CD4-positive, alpha-beta memory T cell (primary cell): ENCODE results near the gene BFSP1. TPM values are rescaled to one million over a fixed set of nuclear protein-coding genes. Genes with fewer than 3 reads are reported as not detected.
A peak's percentile ranks its signal among the peaks of the same experiment; 100 is the strongest.

Source experiments
- CTCF ChIA-PET: fragments of 350-600 bp; sonication (Branson Sonifier 250); formaldehyde crosslinking; loops from one replicate; lab custom pipeline; 2021; ENCODE audit warnings: inconsistent platforms; ENCODE audit not compliant: partially characterized antibody; lab: Charles Lee
- POLR2A ChIA-PET: fragments of 350-600 bp; sonication (Branson Sonifier 250); formaldehyde crosslinking; loops from one replicate; lab custom pipeline; 2021; ENCODE audit not compliant: partially characterized antibody; lab: Charles Lee
- DNase-seq, 5 donors: peaks; one replicate each; pipeline versions ENCODE4 v3.0.0 to v3.0.0-alpha.2; 2020 to 2022; ENCODE audit warnings: mixed read lengths in 1 of 5
- H3K27ac ChIP-seq: one replicate; pipeline ENCODE4 v1.7.0; 2013; ENCODE audit warnings: low read depth, low read length
- H3K27me3 ChIP-seq: 2 replicates; pipeline ENCODE4 v1.7.0; 2013; ENCODE audit warnings: mild to moderate bottlenecking, low read length, moderate library complexity; ENCODE audit not compliant: insufficient read depth
- H3K36me3 ChIP-seq: 2 replicates; pipeline ENCODE4 v1.7.0; 2013; ENCODE audit warnings: mild to moderate bottlenecking, low read length, moderate library complexity; ENCODE audit not compliant: insufficient read depth
- H3K4me1 ChIP-seq: 2 replicates; pipeline ENCODE4 v1.7.0; 2013; ENCODE audit warnings: mild to moderate bottlenecking, low read length, moderate library complexity; ENCODE audit not compliant: insufficient read depth
- H3K4me3 ChIP-seq, 2 donors: one replicate each; pipeline ENCODE4 v1.7.0; 2013; ENCODE audit warnings: low read length in 2 of 2, mild to moderate bottlenecking in 1 of 2
- H3K9me3 ChIP-seq, 2 donors: one replicate each; pipeline ENCODE4 v1.7.0; 2013; ENCODE audit warnings: low read length in 2 of 2, control low read depth in 1 of 2; ENCODE audit not compliant: control insufficient read depth in 1 of 2
- H3K27ac Mint-ChIP-seq, 7 donors: one replicate each; pipeline ENCODE4 v1.8.0; 2020 to 2021; ENCODE audit warnings: mixed read lengths in 7 of 7, mild to moderate bottlenecking in 6 of 7, inconsistent platforms in 3 of 7, moderate library complexity in 3 of 7
- H3K27me3 Mint-ChIP-seq, 2 donors: one replicate each; pipeline ENCODE4 v1.8.0; 2020 to 2021; ENCODE audit warnings: mixed read lengths in 2 of 2
- H3K36me3 Mint-ChIP-seq, 2 donors: one replicate each; pipeline ENCODE4 v1.8.0; 2020 to 2021; ENCODE audit warnings: mixed read lengths in 2 of 2, inconsistent platforms in 1 of 2, mild to moderate bottlenecking in 1 of 2
- H3K4me1 Mint-ChIP-seq, 4 donors: one replicate each; pipeline ENCODE4 v1.8.0; 2020 to 2021; ENCODE audit warnings: mixed read lengths in 4 of 4, mild to moderate bottlenecking in 1 of 4
- H3K4me3 Mint-ChIP-seq, 8 donors: one replicate each; pipeline ENCODE4 v1.8.0; 2020 to 2021; ENCODE audit warnings: mixed read lengths in 8 of 8, mild to moderate bottlenecking in 7 of 8, moderate library complexity in 6 of 8, inconsistent platforms in 3 of 8
- H3K9me3 Mint-ChIP-seq, 8 donors: one replicate each; pipeline ENCODE4 v1.8.0; 2020 to 2021; ENCODE audit warnings: mixed read lengths in 8 of 8, mild to moderate bottlenecking in 5 of 8, inconsistent platforms in 3 of 8, moderate library complexity in 1 of 8
- intact Hi-C: fragments of 100-400 bp; cut with micrococcal nuclease; formaldehyde crosslinking; loops from one replicate; pipeline ENCODE4 v1.15.1; 2023
- polyA plus RNA-seq, 2 donors: library from polyadenylated mRNA; unstranded; fragments of 300-500 nt; fragmentation: Illumina TruSeq; gene quantifications; one replicate each; pipeline ENCODE4 v1.2.3, GENCODE V29; 2021
- total RNA-seq, 2 experiments: library from RNA; stranded (reverse); gene quantifications; one replicate each; pipeline ENCODE4 v1.2.3, GENCODE V29; 2021

BFSP1 gene
- under 1 TPM; 0.87 to 0.94 TPM for total RNA-seq
- under 1 TPM; 0.21 to 0.96 TPM for polyA plus RNA-seq

GRCh38 chr20:17530716-17531664, at the start of gene BFSP1:
Gene BFSP1 (minus strand): TSS chr20:17531379. CDS start chr20:17531329, 50 bp downstream.
- peaks cover 2 to 4% of the 10 kb centered on the region in 2 donors for H3K27me3 Mint-ChIP-seq
- Histone ChIP-seq H3K36me3 (no peaks in the 10 kb centered on the region), H3K9me3 (no peaks in the 10 kb centered on the region), H3K4me1 (peaks cover 23% of the 10 kb centered on the region), H3K27me3 (no peaks in the 10 kb centered on the region), H3K4me3 (peak within 1 kb of the TSS in 1 of 2 donors; percentile 40), H3K27ac (peak within 1 kb of the TSS; percentile 9)
- ChIA-PET POLR2A (interaction anchor here (0.6 to 2.0 kb wide), 7 partner anchors 24 to 152 kb away, joined by 3 to 6 read pairs (median 4); partner anchors contain the start of genes DSTN and RRBP1), CTCF (interaction anchor here (1.2 to 2.4 kb wide), 5 partner anchors 10 to 152 kb away, joined by 3 to 7 read pairs (median 6); partner anchors contain the start of gene RRBP1)
- H3K9me3 Mint-ChIP-seq, result no peaks in the 10 kb centered on the region
- peaks cover 0 to 1% of the 10 kb centered on the region in 2 donors for H3K36me3 Mint-ChIP-seq
- peak within 1 kb of the TSS in 5 of 7 donors; percentile 67 to 93 (median 88) for H3K27ac Mint-ChIP-seq
- peak; percentile 53 to 73 (median 55) for DNase-seq
- H3K4me3 Mint-ChIP-seq, result peak within 1 kb of the TSS; percentile 85 to 95 (median 90)
- intact Hi-C loops, result no loop called here
- H3K4me1 Mint-ChIP-seq, result peaks cover 12 to 26% (median 19%) of the 10 kb centered on the region in 4 donors

- DNase-seq, result no peak
- ChIA-PET POLR2A (no interaction called here), CTCF (interaction anchor here (1.3 kb wide), 1 partner anchor 10 kb away, joined by 5 read pairs; the partner anchor contains the start of gene DSTN)
- Histone ChIP-seq H3K27me3 (no peaks in the 10 kb centered on the region), H3K36me3 (no peaks in the 10 kb centered on the region), H3K4me1 (peaks cover 19% of the 10 kb centered on the region), H3K9me3 (no peaks in the 10 kb centered on the region), H3K4me3 (no peak overlapping the region), H3K27ac (no peak overlapping the region)
- Mint-ChIP-seq H3K36me3 (peaks cover 4 to 12% of the 10 kb centered on the region in 2 donors), H3K9me3 (no peaks in the 10 kb centered on the region), H3K4me3 (peak overlapping the region in 1 of 8 donors; percentile 56), H3K4me1 (peaks cover 26 to 59% (median 36%) of the 10 kb centered on the region in 4 donors), H3K27ac (no peak overlapping the region), H3K27me3 (no peaks in the 10 kb centered on the region)
- intact Hi-C loops, result no loop called here
Observed at GRCh38 chr20:17580895-17581294, 49.7 kb upstream of the BFSP1 start.

GRCh38 chr20:17579369-17580039, 48.3 kb upstream of the BFSP1 start:
- peaks cover 13% of the 10 kb centered on the region for H3K4me1 ChIP-seq
- DNase-seq, result no peak
- intact Hi-C loops, result no loop called here
- H3K27ac ChIP-seq, result no peak overlapping the region
- Mint-ChIP-seq H3K4me1 (peaks cover 19 to 50% (median 35%) of the 10 kb centered on the region in 4 donors), H3K27ac (peak overlapping the region in 1 of 7 donors; percentile 23), H3K9me3 (no peaks in the 10 kb centered on the region), H3K36me3 (peaks cover 4 to 14% of the 10 kb centered on the region in 2 donors), H3K27me3 (no peaks in the 10 kb centered on the region), H3K4me3 (no peak overlapping the region)
- CTCF ChIA-PET, result interaction anchor here (1.3 kb wide), 1 partner anchor 103 kb away, joined by 3 read pairs; the partner anchor contains the start of gene RRBP1
- no peaks in the 10 kb centered on the region for H3K27me3 ChIP-seq
- no peaks in the 10 kb centered on the region for H3K9me3 ChIP-seq
- POLR2A ChIA-PET, result no interaction called here
- H3K36me3 ChIP-seq, result no peaks in the 10 kb centered on the region
- H3K4me3 ChIP-seq, result no peak overlapping the region

GRCh38 chr20:17576215-17576614, 45.0 kb upstream of the BFSP1 start:
- H3K36me3 ChIP-seq, result no peaks in the 10 kb centered on the region
- H3K27ac ChIP-seq, result no peak overlapping the region

GRCh38 chr20:17573463-17573862, 42.3 kb upstream of the BFSP1 start:
- Mint-ChIP-seq H3K27ac (peak overlapping the region in 1 of 7 donors; percentile 44), H3K36me3 (peaks cover 0 to 23% of the 10 kb centered on the region in 2 donors), H3K4me1 (peaks cover 23 to 48% (median 37%) of the 10 kb centered on the region in 4 donors), H3K4me3 (peak overlapping the region in 3 of 8 donors; percentile 35 to 49 (median 40)), H3K9me3 (no peaks in the 10 kb centered on the region), H3K27me3 (no peaks in the 10 kb centered on the region)
- peaks cover 36% of the 10 kb centered on the region for H3K4me1 ChIP-seq
- no peaks in the 10 kb centered on the region for H3K27me3 ChIP-seq
- DNase-seq, result no peak
- H3K4me3 ChIP-seq, result no peak overlapping the region
- H3K27ac ChIP-seq, result no peak overlapping the region
- no peaks in the 10 kb centered on the region for H3K36me3 ChIP-seq
- intact Hi-C loops, result no loop called here
- H3K9me3 ChIP-seq, result no peaks in the 10 kb centered on the region
- POLR2A ChIA-PET, result interaction anchor here (4.7 kb wide), 1 partner anchor 37 kb away, joined by 63 read pairs; no protein-coding TSS in a partner anchor
- CTCF ChIA-PET, result interaction anchor here (0.7 to 1.5 kb wide), 7 partner anchors 12 to 443 kb away, joined by 3 to 5 read pairs (median 3); no protein-coding TSS in a partner anchor

More at GRCh38 chr20:17576215-17576614, 45.0 kb upstream of the BFSP1 start:
- Mint-ChIP-seq H3K27me3 (no peaks in the 10 kb centered on the region), H3K4me3 (no peak overlapping the region), H3K27ac (peak overlapping the region in 1 of 7 donors; percentile 64), H3K9me3 (no peaks in the 10 kb centered on the region), H3K4me1 (peaks cover 28 to 60% (median 48%) of the 10 kb centered on the region in 4 donors), H3K36me3 (peaks cover 4 to 17% of the 10 kb centered on the region in 2 donors)
- H3K4me3 ChIP-seq, result no peak overlapping the region
- no peaks in the 10 kb centered on the region for H3K27me3 ChIP-seq
- H3K9me3 ChIP-seq, result no peaks in the 10 kb centered on the region
- CTCF ChIA-PET, result interaction anchor here (0.9 to 1.5 kb wide), 3 partner anchors 10 to 323 kb away, joined by 3 to 5 read pairs (median 3); no protein-coding TSS in a partner anchor
- peaks cover 37% of the 10 kb centered on the region for H3K4me1 ChIP-seq
- intact Hi-C loops, result no loop called here
- POLR2A ChIA-PET, result interaction anchor here (1.3 kb wide), 1 partner anchor 35 kb away, joined by 3 read pairs; no protein-coding TSS in a partner anchor
- no peak for DNase-seq

GRCh38 chr20:17572034-17572638, 41.0 kb upstream of the BFSP1 start:
- Mint-ChIP-seq H3K27ac (peak overlapping the region in 2 of 7 donors; percentile 1 to 57), H3K4me1 (peaks cover 23 to 48% (median 35%) of the 10 kb centered on the region in 4 donors)
- H3K4me3 ChIP-seq, result no peak overlapping the region

More at GRCh38 chr20:17572034-17572638, 41.0 kb upstream of the BFSP1 start:
- Histone ChIP-seq H3K4me1 (peaks cover 35% of the 10 kb centered on the region), H3K9me3 (no peaks in the 10 kb centered on the region), H3K27me3 (no peaks in the 10 kb centered on the region), H3K36me3 (no peaks in the 10 kb centered on the region), H3K27ac (no peak overlapping the region)
- intact Hi-C loops, result no loop called here
- no peaks in the 10 kb centered on the region for H3K9me3 Mint-ChIP-seq
- peak overlapping the region in 6 of 8 donors; percentile 7 to 72 (median 46) for H3K4me3 Mint-ChIP-seq
- peaks cover 0 to 23% of the 10 kb centered on the region in 2 donors for H3K36me3 Mint-ChIP-seq
- ChIA-PET CTCF (interaction anchor here (1.1 to 3.1 kb wide), 6 partner anchors 30 to 110 kb away, joined by 3 to 18 read pairs (median 8); partner anchors contain the start of gene RRBP1), POLR2A (interaction anchor here (1.2 to 4.7 kb wide), 2 partner anchors 12 to 38 kb away, joined by 4 to 63 read pairs; no protein-coding TSS in a partner anchor)
- H3K27me3 Mint-ChIP-seq, result no peaks in the 10 kb centered on the region
- DNase-seq, result no peak
